Measurements from ENCODE around the gene MACROH2A1.

Gene MACROH2A1

GRCh38 chr5:135426102-135427082 is 27.4 kb upstream of the MACROH2A1 start:
- peak; percentile 66 for TF ChIP-seq CTCF (IDR thresholded peaks at IDR 0.05; ENCODE audit: extremely low read depth, missing control alignments)
- peak; percentile 71 for DNase-seq (ENCODE audit: low spot score)

GRCh38 chr5:135425641-135426040 is 26.6 kb upstream of the MACROH2A1 start:
- no peak for TF ChIP-seq CTCF (IDR thresholded peaks at IDR 0.05; ENCODE audit: extremely low read depth, missing control alignments)
- DNase-seq (ENCODE audit: low spot score) = no peak

GRCh38 chr5:135423846-135424168 is 24.8 kb upstream of the MACROH2A1 start:
- DNase-seq (ENCODE audit: low spot score) = no peak
- no peak for TF ChIP-seq CTCF (IDR thresholded peaks at IDR 0.05; ENCODE audit: extremely low read depth, missing control alignments)

- DNase-seq (ENCODE audit: low spot score) = no peak
- no peak for TF ChIP-seq CTCF (IDR thresholded peaks at IDR 0.05; ENCODE audit: extremely low read depth, missing control alignments)
Observed at GRCh38 chr5:135423146-135423845, 24.3 kb upstream of the MACROH2A1 start.

- no peak for TF ChIP-seq CTCF (IDR thresholded peaks at IDR 0.05; ENCODE audit: extremely low read depth, missing control alignments)
Observed at GRCh38 chr5:135422419-135422818, 23.4 kb upstream of the MACROH2A1 start.

GRCh38 chr5:135417083-135417482 is 18.1 kb upstream of the MACROH2A1 start:
- DNase-seq (ENCODE audit: low spot score) = no peak
- no peak for TF ChIP-seq CTCF (IDR thresholded peaks at IDR 0.05; ENCODE audit: extremely low read depth, missing control alignments)

More at GRCh38 chr5:135422419-135422818, 23.4 kb upstream of the MACROH2A1 start:
- DNase-seq (ENCODE audit: low spot score) = no peak

- TF ChIP-seq CTCF (IDR thresholded peaks at IDR 0.05; ENCODE audit: extremely low read depth, missing control alignments) = no peak
- no peak for DNase-seq (ENCODE audit: low spot score)
Observed at GRCh38 chr5:135405082-135405481, 6.1 kb upstream of the MACROH2A1 start.

All from GM20000 (cell line).